Coronary artery (tissue), 2 donors: ENCODE results near the gene SPTBN4.
A peak's percentile ranks its signal among the peaks of the same experiment; 100 is the strongest.

Source experiments
- DNase-seq: peaks from one replicate; pipeline ENCODE4 v3.0.0-alpha.2; 2017; ENCODE audit warnings: low spot score
- H3K27ac ChIP-seq, 2 donors: fragments of 200-600 bp; sonication (generic); one replicate each; pipeline ENCODE4 v1.5.1; 2016 to 2019
- H3K4me3 ChIP-seq: fragments of 200-600 bp; sonication (generic); 2 replicates; pipeline ENCODE4 v1.5.1; 2016; ENCODE audit warnings: mild to moderate bottlenecking, moderate library complexity
- TF ChIP-seq, protein P1 (sequence below): fragments of 200-600 bp; sonication (generic); IDR thresholded peaks from one replicate; pipeline ENCODE4 v1.5.1; 2019; ENCODE audit warnings: antibody characterized with exemption

Gene SPTBN4

DNA sequence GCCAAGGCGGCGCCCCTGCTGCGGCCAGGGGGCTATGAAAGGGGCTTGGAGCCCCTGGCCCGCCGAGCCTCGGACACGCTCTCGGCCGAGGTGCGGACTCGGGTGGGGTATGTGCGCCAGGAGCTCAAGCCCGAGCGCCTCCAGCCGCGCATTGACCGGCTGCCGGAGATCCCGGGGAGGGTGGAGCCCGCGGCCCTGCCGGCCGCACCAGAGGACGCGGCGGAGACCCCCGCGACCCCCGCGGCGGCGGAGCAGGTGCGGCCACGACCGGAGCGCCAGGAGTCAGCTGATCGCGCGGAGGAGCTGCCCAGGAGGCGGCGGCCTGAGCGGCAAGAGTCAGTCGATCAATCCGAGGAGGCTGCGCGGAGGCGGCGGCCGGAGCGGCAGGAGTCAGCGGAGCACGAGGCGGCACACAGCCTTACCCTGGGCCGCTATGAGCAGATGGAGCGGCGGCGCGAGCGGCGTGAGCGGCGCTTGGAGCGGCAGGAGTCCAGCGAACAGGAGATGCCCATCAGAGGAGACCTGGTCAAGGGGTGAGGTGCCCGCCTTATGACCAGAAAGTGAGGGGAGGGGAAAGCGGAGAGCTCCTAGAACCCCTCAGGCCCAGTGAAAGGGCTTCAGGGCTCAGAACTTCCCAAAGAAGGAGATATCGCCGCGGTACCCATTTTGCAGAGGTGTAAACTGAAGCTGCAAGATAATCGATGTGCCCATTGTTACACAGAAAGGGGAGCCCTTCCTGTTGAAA, 101.1 kb downstream of the SPTBN4 start:
- H3K4me3 ChIP-seq, result peak overlapping the region; percentile 56
- TF ChIP-seq, protein P1, sequence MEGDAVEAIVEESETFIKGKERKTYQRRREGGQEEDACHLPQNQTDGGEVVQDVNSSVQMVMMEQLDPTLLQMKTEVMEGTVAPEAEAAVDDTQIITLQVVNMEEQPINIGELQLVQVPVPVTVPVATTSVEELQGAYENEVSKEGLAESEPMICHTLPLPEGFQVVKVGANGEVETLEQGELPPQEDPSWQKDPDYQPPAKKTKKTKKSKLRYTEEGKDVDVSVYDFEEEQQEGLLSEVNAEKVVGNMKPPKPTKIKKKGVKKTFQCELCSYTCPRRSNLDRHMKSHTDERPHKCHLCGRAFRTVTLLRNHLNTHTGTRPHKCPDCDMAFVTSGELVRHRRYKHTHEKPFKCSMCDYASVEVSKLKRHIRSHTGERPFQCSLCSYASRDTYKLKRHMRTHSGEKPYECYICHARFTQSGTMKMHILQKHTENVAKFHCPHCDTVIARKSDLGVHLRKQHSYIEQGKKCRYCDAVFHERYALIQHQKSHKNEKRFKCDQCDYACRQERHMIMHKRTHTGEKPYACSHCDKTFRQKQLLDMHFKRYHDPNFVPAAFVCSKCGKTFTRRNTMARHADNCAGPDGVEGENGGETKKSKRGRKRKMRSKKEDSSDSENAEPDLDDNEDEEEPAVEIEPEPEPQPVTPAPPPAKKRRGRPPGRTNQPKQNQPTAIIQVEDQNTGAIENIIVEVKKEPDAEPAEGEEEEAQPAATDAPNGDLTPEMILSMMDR, result no peak
- DNase-seq, result no peak
- no peak overlapping the region for H3K27ac ChIP-seq

DNA sequence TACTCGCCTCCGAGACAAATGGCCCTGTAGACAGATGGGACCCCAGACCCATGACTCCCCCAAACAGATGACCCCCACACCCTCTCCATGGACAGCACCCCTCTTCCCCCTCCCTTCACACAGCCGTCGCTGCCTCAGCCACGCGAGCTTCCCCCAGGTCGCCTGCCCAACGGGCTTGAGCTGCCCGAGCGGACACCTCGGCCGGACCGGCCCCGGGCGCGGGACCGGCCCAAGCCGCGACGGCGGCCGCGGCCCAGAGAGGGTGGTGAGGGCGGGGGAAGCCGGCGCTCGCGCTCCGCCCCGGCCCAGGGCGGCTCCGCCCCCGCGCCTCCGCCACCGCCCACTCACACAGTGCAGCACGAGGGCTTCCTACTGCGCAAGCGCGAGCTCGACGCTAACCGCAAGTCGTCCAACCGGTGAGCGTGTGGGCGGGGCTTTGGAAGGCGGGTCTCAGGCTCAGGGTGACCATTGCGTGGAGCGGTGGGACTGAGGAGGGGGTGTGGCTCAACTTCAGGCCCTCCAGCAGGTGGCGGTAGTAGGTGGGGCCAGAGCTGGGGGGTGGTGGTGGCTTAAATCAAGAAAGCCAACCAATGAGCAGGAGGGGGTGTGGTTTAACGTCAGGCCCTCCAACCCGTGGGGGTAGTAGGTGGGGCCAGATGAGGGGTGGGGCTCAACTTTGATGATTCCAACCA, 103.7 kb downstream of the SPTBN4 start:
- H3K4me3 ChIP-seq, result peak overlapping the region; percentile 74
- peak overlapping the region in 1 of 2 donors; percentile 81 for H3K27ac ChIP-seq
- TF ChIP-seq, protein P1, result no peak
- DNase-seq, result peak; percentile 99

GRCh38 chr19:40571005-40571318, 104.2 kb downstream of the SPTBN4 start:
- Histone ChIP-seq H3K27ac (peak overlapping the region in 1 of 2 donors; percentile 81), H3K4me3 (peak overlapping the region; percentile 74)
- TF ChIP-seq, protein P1, result no peak
- DNase-seq, result no peak

GRCh38 chr19:40571831-40572495, 105.2 kb downstream of the SPTBN4 start:
- Histone ChIP-seq H3K4me3 (no peak overlapping the region), H3K27ac (no peak overlapping the region)
- no peak for DNase-seq
- TF ChIP-seq, protein P1, result no peak

DNA sequence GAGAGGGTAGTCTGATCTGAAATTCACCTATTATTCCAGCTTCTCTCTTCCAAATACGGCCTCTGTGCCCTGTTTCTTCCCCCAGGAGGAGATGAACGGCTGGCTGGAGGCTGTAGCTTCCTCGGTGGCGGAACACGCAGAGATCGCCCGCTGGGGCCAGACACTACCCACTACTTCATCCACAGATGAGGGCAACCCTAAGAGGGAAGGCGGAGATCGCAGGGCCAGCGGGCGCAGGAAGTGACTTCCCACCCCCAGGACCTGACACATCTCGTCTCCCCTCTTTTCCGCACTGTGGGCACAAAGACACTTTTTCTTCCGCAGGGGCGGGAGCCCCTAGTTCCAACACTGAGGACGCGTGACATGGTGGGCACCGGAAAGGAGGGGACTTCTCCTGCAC, 108.5 kb downstream of the SPTBN4 start:
- no peak overlapping the region for H3K27ac ChIP-seq
- DNase-seq, result no peak
- TF ChIP-seq, protein P1, result no peak
- H3K4me3 ChIP-seq, result no peak overlapping the region

DNA sequence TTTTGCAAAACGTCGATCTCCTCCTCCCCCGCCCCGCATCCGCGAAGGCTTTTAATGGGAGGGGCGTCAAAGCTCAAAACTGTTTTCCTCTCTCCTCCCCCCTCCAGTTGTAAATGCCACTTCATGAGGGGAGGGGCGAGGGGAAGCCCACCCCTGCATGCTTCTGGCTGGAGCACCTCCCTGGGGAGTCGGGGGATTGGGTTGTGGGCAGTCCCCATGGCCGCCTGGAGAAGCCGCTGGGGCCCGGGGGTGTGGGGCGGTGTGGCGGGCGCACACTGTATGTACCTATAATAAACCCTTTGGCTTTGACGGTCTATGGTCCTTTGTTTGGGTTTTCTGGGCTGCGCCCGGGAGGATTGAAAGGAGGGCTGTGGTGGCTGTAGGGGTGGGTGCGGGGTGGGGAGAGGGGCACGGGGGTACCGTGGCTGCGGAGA, 109.4 kb downstream of the SPTBN4 start:
- no peak for DNase-seq
- Histone ChIP-seq H3K4me3 (peak overlapping the region; percentile 86), H3K27ac (peak overlapping the region; percentile 76 to 88)
- TF ChIP-seq, protein P1, result no peak
